Measurements from ENCODE around the gene ACOT12. TPM values are rescaled to one million over a fixed set of nuclear protein-coding genes. Genes with fewer than 3 reads are reported as not detected.

ACOT12 gene
- total and polyA plus RNA-seq, 2 of the 13 experiments (the other 11 are each of a cell fraction or from before 2014, with no cell fraction given), result not detected

GRCh38 chr5:81353189-81353588 lies 40.7 kb downstream of the ACOT12 start (continued):
- TF ChIP-seq PHF5A (CRISPR knock-in tag; IDR thresholded peaks at IDR 0.05; ENCODE audit: low read depth, unreplicated experiment) (peak; percentile 69), ZBTB26 (CRISPR knock-in tag; IDR thresholded peaks at IDR 0.05; ENCODE audit: borderline replicate concordance) (no peak), ZNF646 (CRISPR knock-in tag; IDR thresholded peaks at IDR 0.05) (no peak), BHLHE40 (IDR thresholded peaks at IDR 0.05; ENCODE audit: low read length) (no peak), ZNF496 (CRISPR knock-in tag; IDR thresholded peaks at IDR 0.05; ENCODE audit: insufficient replicate concordance) (no peak), ZNF468 (CRISPR knock-in tag; IDR thresholded peaks at IDR 0.05) (no peak), ZNF143 (CRISPR knock-in tag; IDR thresholded peaks at IDR 0.05) (no peak), PRMT3 (CRISPR knock-in tag; IDR thresholded peaks at IDR 0.05; ENCODE audit: borderline replicate concordance, low read depth) (no peak), ZFP36L1 (CRISPR knock-in tag; IDR thresholded peaks at IDR 0.05) (no peak), PRDM10 (CRISPR knock-in tag; IDR thresholded peaks at IDR 0.05; ENCODE audit: low read depth) (no peak), NKX3-1 (CRISPR knock-in tag; IDR thresholded peaks at IDR 0.05) (no peak), SRSF1 (optimal IDR thresholded peaks at IDR 0.05; ENCODE audit: low read depth, low read length) (no peak), TBL1XR1 (IDR thresholded peaks at IDR 0.05; ENCODE audit: borderline replicate concordance, low read length, partially characterized antibody) (peak; percentile 93), ZNF333 (CRISPR knock-in tag; IDR thresholded peaks at IDR 0.05; ENCODE audit: borderline replicate concordance) (no peak), FOSL2 (CRISPR knock-in tag; IDR thresholded peaks at IDR 0.05) (peak; percentile 59), ZNF20 (CRISPR knock-in tag; IDR thresholded peaks at IDR 0.05) (no peak)
